HUES6 (cell line): ENCODE measurements around the gene SLC25A19.

Experiments used
- H3K27ac ChIP-seq: 2 replicates; pipeline ENCODE4 v1.7.0; 2013; ENCODE audit warnings: low read depth, mild to moderate bottlenecking, low read length, inconsistent platforms
- H3K27me3 ChIP-seq: 2 replicates; pipeline ENCODE4 v1.6.1; 2013; ENCODE audit warnings: low read length; ENCODE audit not compliant: control insufficient read depth, insufficient read depth
- H3K36me3 ChIP-seq: 2 replicates; pipeline ENCODE4 v1.6.1; 2013; ENCODE audit warnings: low read length; ENCODE audit not compliant: control insufficient read depth, insufficient read depth
- H3K4me1 ChIP-seq: 2 replicates; pipeline ENCODE4 v1.6.1; 2013; ENCODE audit warnings: low read length; ENCODE audit not compliant: control insufficient read depth, insufficient read depth
- H3K4me3 ChIP-seq: 2 replicates; pipeline ENCODE4 v1.5.1; 2013; ENCODE audit warnings: low read depth, low read length
- H3K9ac ChIP-seq: one replicate; pipeline ENCODE4 v1.6.1; 2013; ENCODE audit warnings: mild to moderate bottlenecking, low read length
- H3K9me3 ChIP-seq: 2 replicates; pipeline ENCODE4 v1.6.1; 2013; ENCODE audit warnings: low read depth, low read length; ENCODE audit not compliant: control insufficient read depth, insufficient read depth

Gene SLC25A19

DNA sequence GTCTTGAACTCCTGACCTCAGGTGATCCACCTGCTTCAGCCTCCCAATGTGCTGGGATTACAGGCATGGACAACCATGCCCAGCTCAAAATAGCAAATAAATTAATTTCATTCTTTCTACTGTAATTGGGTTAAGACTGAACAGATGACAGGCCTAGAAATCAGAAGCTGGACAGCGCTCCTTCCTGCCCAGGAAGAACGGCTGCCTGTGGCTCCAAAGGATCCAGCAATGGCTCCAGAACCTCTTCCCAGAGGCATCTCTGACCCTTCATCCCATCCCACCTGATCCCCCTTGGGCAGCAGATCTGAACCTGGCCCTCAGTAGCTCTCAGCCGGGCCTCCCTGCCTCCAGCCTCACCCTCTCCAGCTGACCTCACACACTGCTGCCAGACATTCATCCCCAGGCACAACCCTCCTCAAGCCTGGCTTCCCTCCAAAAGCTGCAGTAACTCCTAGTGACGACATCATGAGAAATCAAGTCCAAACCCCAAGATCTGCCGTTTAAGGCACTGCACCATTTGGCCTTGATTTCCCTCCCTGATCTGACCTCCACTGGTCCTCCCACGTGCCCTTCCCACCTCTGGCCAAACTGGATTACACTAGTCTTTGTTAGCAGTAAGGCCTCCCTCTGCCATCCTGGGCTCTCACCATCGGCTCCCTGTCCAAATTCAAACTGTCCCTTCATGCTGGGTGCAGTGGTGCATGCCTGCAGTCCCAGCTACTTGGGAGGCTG is 15.1 kb downstream of the SLC25A19 start:
- H3K4me1 ChIP-seq: 0 out of 2 replicates have a peak, but pooled peaks cover 3% of the 10 kb centered on the region
- no peak overlapping the region for H3K27ac ChIP-seq
- H3K36me3 ChIP-seq: peaks cover 26% of the 10 kb centered on the region
- H3K4me3 ChIP-seq: no peak overlapping the region
- H3K27me3 ChIP-seq: no peaks in the 10 kb centered on the region
- H3K9ac ChIP-seq: no peak overlapping the region
- no peaks in the 10 kb centered on the region for H3K9me3 ChIP-seq

DNA sequence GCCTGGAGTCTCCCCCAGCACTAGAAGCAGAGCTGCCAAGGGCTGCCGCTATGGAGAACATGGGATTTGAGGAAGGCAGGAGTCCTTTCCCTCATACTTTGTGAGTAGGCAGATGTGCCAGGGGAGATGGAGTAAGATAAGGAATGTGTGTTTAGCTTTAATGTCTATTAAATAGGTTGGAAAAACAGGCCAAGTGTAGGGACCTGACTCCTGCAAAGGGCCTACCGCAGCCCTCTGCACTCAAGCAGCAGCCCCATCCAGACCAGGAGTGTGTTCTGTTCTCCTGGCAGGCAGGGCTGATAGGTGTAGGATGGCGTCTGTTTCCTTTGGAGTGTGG is 16.4 kb downstream of the SLC25A19 start:
- H3K27ac ChIP-seq: no peak overlapping the region
- H3K4me3 ChIP-seq: no peak overlapping the region
- H3K9ac ChIP-seq: no peak overlapping the region
- peaks cover 21% of the 10 kb centered on the region for H3K36me3 ChIP-seq
- H3K4me1 ChIP-seq: peaks cover 8% of the 10 kb centered on the region
- no peaks in the 10 kb centered on the region for H3K9me3 ChIP-seq
- H3K27me3 ChIP-seq: no peaks in the 10 kb centered on the region

DNA sequence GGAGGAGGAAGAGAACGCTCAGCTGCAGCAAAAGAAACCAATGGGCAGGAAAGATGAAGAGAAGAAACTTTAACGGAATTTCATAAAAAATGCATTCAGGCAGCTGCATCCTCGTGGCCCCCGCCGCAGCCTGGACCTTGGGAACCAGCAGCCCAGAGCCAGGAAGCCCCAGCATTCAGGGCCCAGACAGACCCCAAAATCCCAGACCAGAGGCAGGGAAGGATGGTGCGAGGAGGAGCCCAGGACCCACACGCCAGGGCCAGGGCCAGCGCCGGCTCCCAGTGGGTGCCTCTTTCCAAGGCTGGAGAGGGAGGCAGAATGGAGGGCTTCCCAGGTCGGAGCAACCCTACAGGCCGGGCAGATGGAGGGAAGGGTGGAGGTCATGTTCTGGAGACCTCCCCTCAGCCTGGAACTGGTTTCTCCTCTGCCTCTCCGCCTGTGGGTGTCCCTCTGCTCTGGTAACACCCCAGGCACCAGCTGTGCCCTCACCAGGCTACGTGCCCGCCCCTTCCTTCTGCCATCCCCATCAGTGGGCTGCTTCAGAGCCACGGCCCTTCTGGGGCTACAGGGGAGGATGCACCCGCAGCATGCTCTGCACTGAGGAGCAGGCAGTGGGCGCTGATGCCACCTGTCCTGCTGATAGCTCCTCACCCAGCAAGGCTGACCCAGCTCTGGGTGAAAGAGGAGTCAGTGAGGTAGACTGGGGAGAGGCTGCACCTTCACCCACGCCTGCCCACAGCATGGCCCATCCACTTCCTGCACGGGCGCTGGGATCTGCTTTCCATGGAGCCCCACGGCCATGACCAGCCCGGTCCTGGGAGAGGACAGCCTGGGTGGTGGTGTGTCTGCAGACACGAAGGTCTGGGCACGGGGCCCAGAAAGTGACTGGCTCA is 17.0 kb downstream of the SLC25A19 start:
- peaks cover 14% of the 10 kb centered on the region for H3K4me1 ChIP-seq
- H3K27me3 ChIP-seq: no peaks in the 10 kb centered on the region
- H3K27ac ChIP-seq: no peak overlapping the region
- H3K9me3 ChIP-seq: no peaks in the 10 kb centered on the region
- H3K9ac ChIP-seq: peak overlapping the region; percentile 87
- H3K4me3 ChIP-seq: peak overlapping the region; percentile 97
- peaks cover 21% of the 10 kb centered on the region for H3K36me3 ChIP-seq

DNA sequence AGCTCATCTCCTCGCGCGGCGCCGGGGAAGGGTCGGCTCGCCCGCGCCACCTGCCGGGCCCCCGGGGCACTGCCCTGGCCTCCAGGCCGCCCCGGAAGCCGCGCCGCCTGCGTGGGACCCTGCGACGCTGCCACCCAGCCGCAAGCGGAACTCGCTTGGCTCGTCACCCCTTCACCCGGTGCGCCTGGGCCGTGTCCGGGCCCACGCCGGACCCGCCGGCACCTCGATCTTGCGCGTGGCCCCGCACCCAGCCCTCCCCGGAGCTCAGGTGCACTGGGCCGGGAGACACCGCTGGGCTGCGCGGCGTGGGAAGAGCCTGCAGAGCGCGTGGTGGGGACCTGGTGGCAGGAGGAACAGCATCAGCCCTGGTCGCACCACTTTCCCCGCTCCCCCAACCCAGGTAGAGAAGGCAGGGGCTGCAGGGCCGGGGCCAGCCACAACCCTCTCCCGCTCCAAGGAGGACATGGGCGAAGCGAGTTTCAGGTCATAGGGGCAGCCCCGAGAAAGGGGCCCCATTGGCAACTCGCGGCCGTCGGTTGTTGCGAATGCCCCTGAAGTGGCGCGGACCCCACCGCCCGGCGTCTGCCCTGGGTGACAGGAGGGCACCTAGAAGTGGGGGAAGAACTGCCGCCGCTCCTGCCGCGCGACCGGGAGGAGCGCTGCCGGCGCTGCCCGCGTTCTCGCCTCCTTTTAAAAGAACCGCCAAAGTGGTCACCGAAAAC is 17.8 kb downstream of the SLC25A19 start:
- H3K27ac ChIP-seq: no peak overlapping the region
- peaks cover 14% of the 10 kb centered on the region for H3K4me1 ChIP-seq
- no peaks in the 10 kb centered on the region for H3K27me3 ChIP-seq
- H3K4me3 ChIP-seq: peak overlapping the region; percentile 97
- H3K9ac ChIP-seq: peak overlapping the region; percentile 87
- H3K9me3 ChIP-seq: no peaks in the 10 kb centered on the region
- peaks cover 26% of the 10 kb centered on the region for H3K36me3 ChIP-seq

DNA sequence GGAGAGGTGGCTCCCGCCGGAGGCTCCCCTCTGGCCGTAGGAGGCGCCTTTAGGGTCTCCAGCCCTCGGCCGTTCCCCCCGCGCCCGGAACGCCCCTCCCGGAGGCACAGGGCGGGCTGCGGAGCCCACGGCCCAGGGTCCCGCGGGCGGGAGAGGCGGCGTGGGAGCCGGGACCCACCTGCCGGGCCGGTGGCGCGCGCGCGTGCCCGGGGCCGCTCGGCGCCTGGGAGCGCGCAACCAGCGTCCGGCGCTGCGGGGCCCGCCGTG is 18.3 kb downstream of the SLC25A19 start, which contains the start of gene MIF4GD:
TSS of gene MIF4GD (minus strand) at position 266 of the 267 bp plus-strand sequence. CDS start 1,036 bp downstream, outside the sequence.
- Histone ChIP-seq H3K9ac (peak within 1 kb of the TSS; percentile 87), H3K9me3 (no peaks in the 10 kb centered on the region), H3K36me3 (peaks cover 30% of the 10 kb centered on the region), H3K27me3 (no peaks in the 10 kb centered on the region), H3K27ac (peak within 1 kb of the TSS; percentile 60; the same call in 1 of the 2 replicates), H3K4me1 (peaks cover 14% of the 10 kb centered on the region), H3K4me3 (peak within 1 kb of the TSS; percentile 97)

DNA sequence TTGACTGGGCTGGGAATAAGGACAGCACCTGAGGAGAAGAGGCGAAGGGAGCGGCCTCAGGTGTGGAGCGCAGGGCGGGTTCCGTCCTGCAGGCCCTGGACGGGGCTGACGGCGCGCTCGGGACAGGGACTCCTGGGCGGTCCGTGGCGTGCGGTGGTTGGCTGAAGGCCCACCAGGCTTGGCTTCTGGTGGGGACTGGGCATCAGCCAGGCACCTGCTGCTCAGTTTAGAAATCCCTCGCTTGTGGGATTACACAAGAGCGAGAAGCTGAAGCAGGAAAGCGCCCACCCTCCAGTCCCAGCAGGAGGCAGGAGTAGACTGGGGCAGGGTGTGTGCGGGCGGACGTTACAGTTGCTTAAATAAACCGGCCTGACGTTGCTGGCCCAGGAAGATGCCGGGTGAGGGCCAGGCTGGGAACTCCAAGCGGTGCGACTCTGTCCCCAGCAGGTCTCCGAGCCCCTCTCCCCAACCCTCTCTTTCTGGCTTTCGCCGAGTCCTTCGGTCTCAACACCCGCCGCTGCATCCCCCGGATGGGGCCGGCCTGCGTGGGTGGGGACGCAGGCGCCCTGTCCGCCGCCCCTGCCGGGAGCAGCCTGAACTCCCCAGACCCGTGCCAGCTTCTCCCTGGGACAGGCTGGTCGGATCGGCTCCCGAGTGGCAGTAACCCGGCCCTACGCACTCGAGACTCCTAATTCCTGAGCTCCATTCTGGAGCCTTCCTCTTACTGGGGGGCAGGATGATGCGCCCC is 18.8 kb downstream of the SLC25A19 start:
- Histone ChIP-seq H3K9me3 (no peaks in the 10 kb centered on the region), H3K27me3 (no peaks in the 10 kb centered on the region), H3K4me3 (peak overlapping the region; percentile 97), H3K27ac (peak overlapping the region; percentile 60; the same call in 1 of the 2 replicates), H3K4me1 (peaks cover 14% of the 10 kb centered on the region), H3K9ac (peak overlapping the region; percentile 81), H3K36me3 (peaks cover 35% of the 10 kb centered on the region)

DNA sequence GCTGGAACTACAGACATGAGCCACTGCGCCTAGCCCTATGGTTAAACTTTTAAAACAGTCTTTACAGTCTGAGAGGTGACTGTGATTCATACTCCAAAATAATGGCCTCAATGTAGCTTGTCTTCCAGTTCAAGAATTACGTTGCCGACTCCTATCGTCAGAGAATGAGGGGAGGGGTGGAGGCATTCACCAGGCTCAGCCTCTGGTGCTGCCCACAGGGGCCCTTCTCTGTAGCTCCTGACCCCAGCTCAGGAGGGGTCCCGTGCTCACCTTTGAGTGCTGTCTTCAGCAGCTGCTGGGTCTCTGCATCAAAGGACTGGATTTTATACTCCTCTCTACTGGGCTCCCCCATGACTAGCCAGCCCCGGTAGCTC is 19.4 kb downstream of the SLC25A19 start:
- H3K27me3 ChIP-seq: no peaks in the 10 kb centered on the region
- peak overlapping the region; percentile 81 for H3K9ac ChIP-seq
- no peak overlapping the region for H3K27ac ChIP-seq
- H3K36me3 ChIP-seq: peaks cover 39% of the 10 kb centered on the region
- no peaks in the 10 kb centered on the region for H3K9me3 ChIP-seq
- peaks cover 14% of the 10 kb centered on the region for H3K4me1 ChIP-seq
- H3K4me3 ChIP-seq: peak overlapping the region; percentile 97

DNA sequence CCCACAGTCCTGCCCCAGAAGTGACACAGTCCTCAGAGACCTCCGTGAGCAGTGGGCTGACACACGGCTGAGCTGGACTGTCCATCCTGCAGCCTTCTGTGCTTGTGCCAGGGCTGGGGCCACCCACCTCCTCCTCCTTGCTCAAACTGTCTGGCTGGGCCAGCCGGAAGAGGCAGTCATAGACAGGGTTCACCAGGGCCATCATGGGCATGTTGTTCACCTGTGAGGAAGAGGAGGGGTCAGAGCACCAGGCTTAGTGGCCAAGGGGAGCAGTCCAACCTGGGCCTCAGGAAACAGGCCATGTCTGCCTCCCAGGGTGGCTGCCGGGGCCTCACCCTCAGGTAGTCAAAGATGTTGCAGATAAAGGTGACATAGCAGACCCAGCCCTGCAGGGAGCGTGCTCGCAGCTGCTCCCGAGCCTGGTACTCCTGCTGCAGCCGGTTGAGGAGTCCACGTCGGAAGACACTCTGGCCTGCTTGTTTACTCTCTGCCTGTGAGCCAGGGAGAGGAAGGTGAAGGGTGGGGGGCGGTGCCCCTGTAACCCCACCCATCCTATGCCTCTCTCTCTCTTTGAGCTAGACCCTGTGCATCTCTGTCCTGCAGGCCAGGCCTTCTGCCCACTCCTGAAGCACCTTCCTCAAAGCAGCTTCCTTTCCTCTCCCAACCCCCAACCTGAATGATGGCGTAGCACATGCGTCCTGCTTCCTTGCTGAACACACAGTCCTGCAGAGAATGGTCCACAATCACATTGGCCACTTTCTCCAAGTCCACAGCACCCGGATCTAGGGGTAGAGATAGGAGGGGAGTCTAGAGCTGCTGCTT is 21.6 kb downstream of the SLC25A19 start:
- H3K9me3 ChIP-seq: no peaks in the 10 kb centered on the region
- H3K27me3 ChIP-seq: no peaks in the 10 kb centered on the region
- H3K9ac ChIP-seq: peak overlapping the region; percentile 0
- H3K4me1 ChIP-seq: peaks cover 14% of the 10 kb centered on the region
- H3K27ac ChIP-seq: no peak overlapping the region
- H3K4me3 ChIP-seq: no peak overlapping the region
- peaks cover 40% of the 10 kb centered on the region for H3K36me3 ChIP-seq

DNA sequence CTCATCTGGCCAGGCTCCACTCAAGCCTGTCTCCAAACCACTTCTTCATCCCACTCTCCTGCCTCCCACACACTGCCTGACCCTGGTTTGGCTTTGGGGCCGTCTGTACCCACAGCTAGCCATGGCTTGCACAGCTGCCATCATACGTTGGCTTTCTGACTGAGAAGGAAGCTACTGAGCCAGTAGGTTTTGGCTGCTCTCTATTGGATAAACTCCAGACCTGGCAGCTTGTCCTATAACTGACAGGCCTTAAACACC is 22.2 kb downstream of the SLC25A19 start:
- Histone ChIP-seq H3K9ac (no peak overlapping the region), H3K4me1 (peaks cover 14% of the 10 kb centered on the region)

More for the DNA sequence above, 22.2 kb downstream of the SLC25A19 start:
- Histone ChIP-seq H3K9me3 (no peaks in the 10 kb centered on the region), H3K36me3 (peaks cover 40% of the 10 kb centered on the region), H3K27ac (no peak overlapping the region), H3K4me3 (no peak overlapping the region), H3K27me3 (no peaks in the 10 kb centered on the region)
